H9 (cell line): ENCODE data around the gene TCEA2. TPM values are rescaled to one million over a fixed set of nuclear protein-coding genes. Genes with fewer than 3 reads are reported as not detected.

Source experiments
- DNase-seq: peaks from one replicate; pipeline ENCODE4 v3.0.0-alpha.2; 2017
- H2AFZ ChIP-seq: one replicate; pipeline ENCODE4 v1.6.1; 2013; ENCODE audit warnings: mild to moderate bottlenecking, low read length, control low read depth, moderate library complexity
- H2AK5ac ChIP-seq: 2 replicates; pipeline ENCODE4 v1.6.1; 2013; ENCODE audit warnings: low read length, control low read depth, mixed read lengths; ENCODE audit not compliant: insufficient read length
- H2BK120ac ChIP-seq: one replicate; pipeline ENCODE4 v1.6.1; 2013; ENCODE audit warnings: low read depth, mild to moderate bottlenecking, low read length, control low read depth, inconsistent platforms; ENCODE audit not compliant: poor library complexity, severe bottlenecking
- H2BK12ac ChIP-seq: 2 replicates; pipeline ENCODE4 v1.6.1; 2013; ENCODE audit warnings: low read length, control low read depth, mixed read lengths, low read depth; ENCODE audit not compliant: insufficient read length
- H2BK15ac ChIP-seq: 2 replicates; pipeline ENCODE4 v1.6.1; 2013; ENCODE audit warnings: low read depth, low read length, control low read depth
- H2BK20ac ChIP-seq: one replicate; pipeline ENCODE4 v1.6.1; 2013; ENCODE audit warnings: low read depth, mild to moderate bottlenecking, low read length, control low read depth, inconsistent platforms; ENCODE audit not compliant: poor library complexity, severe bottlenecking
- H2BK5ac ChIP-seq: 2 replicates; pipeline ENCODE4 v1.6.1; 2013; ENCODE audit warnings: low read length, control low read depth, mixed read lengths; ENCODE audit not compliant: insufficient read length
- H3K14ac ChIP-seq: 2 replicates; pipeline ENCODE4 v1.6.1; 2013; ENCODE audit warnings: low read length, control low read depth; ENCODE audit not compliant: insufficient read depth
- H3K18ac ChIP-seq: 2 replicates; pipeline ENCODE4 v1.6.1; 2013; ENCODE audit warnings: low read depth, mild to moderate bottlenecking, mixed read lengths, low read length, control low read depth; ENCODE audit not compliant: insufficient read length
- H3K23ac ChIP-seq: 2 replicates; pipeline ENCODE4 v1.6.1; 2013; ENCODE audit warnings: low read length, control low read depth, mixed read lengths, low read depth; ENCODE audit not compliant: insufficient read length
- H3K23me2 ChIP-seq: 2 replicates; pipeline ENCODE4 v1.6.1; 2013; ENCODE audit warnings: low read depth, mild to moderate bottlenecking, mixed read lengths, low read length, control low read depth; ENCODE audit not compliant: insufficient read length, poor library complexity, severe bottlenecking
- H3K27ac ChIP-seq: 2 replicates; pipeline ENCODE4 v1.5.1; 2013; ENCODE audit warnings: low read length, control low read depth, mixed read lengths, low read depth; ENCODE audit not compliant: insufficient read length
- H3K27me3 ChIP-seq: 2 replicates; pipeline ENCODE4 v1.6.1; 2013; ENCODE audit warnings: low read length, control low read depth, inconsistent platforms; ENCODE audit not compliant: insufficient read depth
- H3K4ac ChIP-seq: 2 replicates; pipeline ENCODE4 v1.6.1; 2013; ENCODE audit warnings: low read depth, mild to moderate bottlenecking, control low read depth, inconsistent platforms, low read length, moderate library complexity
- H3K4me1 ChIP-seq: 2 replicates; pipeline ENCODE4 v1.6.1; 2013; ENCODE audit warnings: low read length, control low read depth, inconsistent platforms; ENCODE audit not compliant: insufficient read depth
- H3K4me2 ChIP-seq: 2 replicates; pipeline ENCODE4 v1.6.1; 2013; ENCODE audit warnings: low read length, control low read depth, mixed read lengths; ENCODE audit not compliant: insufficient read length, insufficient read depth
- H3K56ac ChIP-seq: 2 replicates; pipeline ENCODE4 v1.6.1; 2013; ENCODE audit warnings: low read depth, mild to moderate bottlenecking, mixed read lengths, low read length, control low read depth; ENCODE audit not compliant: insufficient read length
- H3K79me1 ChIP-seq: 2 replicates; pipeline ENCODE4 v1.6.1; 2013; ENCODE audit warnings: low read depth, mild to moderate bottlenecking, moderate library complexity, low read length, control low read depth, inconsistent platforms; ENCODE audit not compliant: insufficient read depth, poor library complexity, severe bottlenecking
- H3K79me2 ChIP-seq: 2 replicates; pipeline ENCODE4 v1.6.1; 2013; ENCODE audit warnings: low read length, control low read depth, inconsistent platforms; ENCODE audit not compliant: insufficient read depth
- H3K9ac ChIP-seq: 2 replicates; pipeline ENCODE4 v1.6.1; 2013; ENCODE audit warnings: low read length, control low read depth, mixed read lengths; ENCODE audit not compliant: insufficient read length; ENCODE audit errors: extremely low read depth
- H3K9me3 ChIP-seq: one replicate; pipeline ENCODE4 v1.6.1; 2013; ENCODE audit warnings: low read depth, low read length, inconsistent platforms; ENCODE audit not compliant: control insufficient read depth
- H3T11ph ChIP-seq: one replicate; pipeline ENCODE4 v1.6.1; 2013; ENCODE audit warnings: mild to moderate bottlenecking, low read length, control low read depth, inconsistent platforms
- H4K20me1 ChIP-seq: one replicate; pipeline ENCODE4 v1.6.1; 2013; ENCODE audit not compliant: control insufficient read depth, insufficient read length, insufficient read depth
- H4K5ac ChIP-seq: 2 replicates; pipeline ENCODE4 v1.6.1; 2013; ENCODE audit warnings: low read depth, mild to moderate bottlenecking, mixed read lengths, low read length, control low read depth; ENCODE audit not compliant: insufficient read length
- H4K8ac ChIP-seq: replicated peaks from 2 replicates; pipeline ENCODE4 v1.6.1; 2013; ENCODE audit warnings: low read length, control low read depth, mixed read lengths, low read depth; ENCODE audit not compliant: insufficient read length
- H4K91ac ChIP-seq: 2 replicates; pipeline ENCODE4 v1.6.1; 2013; ENCODE audit warnings: low read depth, mild to moderate bottlenecking, moderate library complexity, mixed read lengths, low read length, control low read depth; ENCODE audit not compliant: insufficient read length
- H3K27ac Mint-ChIP-seq, 3 experiments: 2 replicates in 2 of 3; 3 replicates in 1 of 3; pipeline ENCODE4 v1.8.0; 2020 to 2021; ENCODE audit warnings: mixed read lengths in 3 of 3, mild to moderate bottlenecking in 1 of 3, moderate library complexity in 1 of 3
- H3K27me3 Mint-ChIP-seq: 2 replicates; pipeline ENCODE4 v1.8.0; 2021; ENCODE audit warnings: low read depth, mild to moderate bottlenecking, moderate library complexity, mixed read lengths
- H3K36me3 Mint-ChIP-seq, 3 experiments: 2 replicates in 2 of 3; 3 replicates in 1 of 3; pipeline ENCODE4 v1.8.0; 2020 to 2021; ENCODE audit warnings: low read depth in 3 of 3, mixed read lengths in 3 of 3; ENCODE audit not compliant: insufficient read depth in 1 of 3
- H3K4me1 Mint-ChIP-seq, 2 experiments: 2 replicates each; pipeline ENCODE4 v1.8.0; 2020; ENCODE audit warnings: mixed read lengths in 2 of 2
- H3K4me3 Mint-ChIP-seq, 2 experiments: 2 replicates in 1 of 2; 3 replicates in 1 of 2; pipeline ENCODE4 v1.8.0; 2020 to 2021; ENCODE audit warnings: mild to moderate bottlenecking in 2 of 2, mixed read lengths in 2 of 2, moderate library complexity in 1 of 2
- H3K9me3 Mint-ChIP-seq, 2 experiments: 2 replicates in 1 of 2; 3 replicates in 1 of 2; pipeline ENCODE4 v1.8.0; 2020; ENCODE audit warnings: mild to moderate bottlenecking in 2 of 2, mixed read lengths in 2 of 2, moderate library complexity in 1 of 2
- CTCF ChIP-seq: fragments of 200-600 bp; sonication (generic); conservative IDR thresholded peaks from 3 replicates; pipeline ENCODE4 v1.8.0; 2021; ENCODE audit warnings: antibody characterized with exemption, mild to moderate bottlenecking
- WGBS: extraction: QIAGEN DNeasy Blood & Tissue Kit; methylation state at CpG from one replicate; pipeline ENCODE4 v1.1.7; 2013; ENCODE audit warnings: missing lambda C conversion rate, low lambda C conversion rate, mixed read lengths; ENCODE audit not compliant: insufficient read length; ENCODE audit errors: extremely low coverage; 5-methylcytosine and 5-hydroxymethylcytosine counted together
- total RNA-seq: library from RNA; stranded (reverse); gene quantifications from 2 replicates; pipeline ENCODE4 v1.2.1, GENCODE V29; 2021

The TCEA2 gene
- total RNA-seq, 1 experiment from 2014 or later = 51.7 TPM

- Histone ChIP-seq H3K4me1 (no peaks in the 10 kb centered on the region), H3K9ac (no peak overlapping the region), H3K27me3 (peaks cover 26% of the 10 kb centered on the region; the same call in 1 of the 2 replicates), H4K8ac (no peak overlapping the region), H3K4ac (no peak overlapping the region), H3K18ac (no peak overlapping the region), H3K14ac (no peak overlapping the region), H2BK120ac (no peak overlapping the region), H3K27ac (no peak overlapping the region), H2BK20ac (no peak overlapping the region), H3K23ac (no peak overlapping the region), H3K9me3 (no peaks in the 10 kb centered on the region), H4K91ac (no peak overlapping the region), H3T11ph (no peak overlapping the region), H3K79me2 (no peaks in the 10 kb centered on the region), H3K4me2 (no peak overlapping the region), H3K56ac (no peak overlapping the region), H3K79me1 (no peaks in the 10 kb centered on the region), H2BK5ac (no peak overlapping the region), H2AK5ac (no peak overlapping the region), H4K5ac (no peak overlapping the region), H2BK15ac (no peak overlapping the region), H3K23me2 (no peaks in the 10 kb centered on the region), H2BK12ac (no peak overlapping the region), H2AFZ (no peak overlapping the region), H4K20me1 (no peaks in the 10 kb centered on the region)
- Mint-ChIP-seq H3K4me3 (peak overlapping the region; percentile 19 to 63; a peak in 3 of 5 replicates), H3K27ac (no peak overlapping the region), H3K4me1 (peaks cover 12 to 21% of the 10 kb centered on the region in 2 experiments), H3K9me3 (peaks cover 0 to 3% of the 10 kb centered on the region in 2 experiments; a peak in 1 of 5 replicates), H3K36me3 (peaks cover 0 to 2% (median 0%) of the 10 kb centered on the region in 3 experiments; a peak in 2 of 7 replicates), H3K27me3 (peaks cover 82% of the 10 kb centered on the region)
- peak; percentile 57 for DNase-seq
- no CpG with 5 or more reads among the region's 49 CpGs for WGBS
- no peak for TF ChIP-seq CTCF
Observed at GRCh38 chr20:64047968-64048401, 15.0 kb upstream of the TCEA2 start.
